Osteocyte (in vitro differentiated cells): ENCODE results near the gene ZDHHC9. TPM values are rescaled to one million over a fixed set of nuclear protein-coding genes. Genes with fewer than 3 reads are reported as not detected.

Source experiments
- DNase-seq: peaks from one replicate; pipeline ENCODE4 v3.0.0; 2021; ENCODE audit warnings: mixed read lengths; ENCODE audit not compliant: unreplicated experiment; ENCODE audit errors: extremely low spot score
- H3K27ac Mint-ChIP-seq: one replicate; pipeline ENCODE4 v1.8.0; 2021; ENCODE audit warnings: mild to moderate bottlenecking, mixed read lengths; ENCODE audit not compliant: unreplicated experiment
- H3K27me3 Mint-ChIP-seq: one replicate; pipeline ENCODE4 v1.8.0; 2021; ENCODE audit warnings: mixed read lengths; ENCODE audit not compliant: unreplicated experiment
- H3K36me3 Mint-ChIP-seq: one replicate; pipeline ENCODE4 v1.8.0; 2021; ENCODE audit warnings: mixed read lengths; ENCODE audit not compliant: unreplicated experiment
- H3K4me1 Mint-ChIP-seq: one replicate; pipeline ENCODE4 v1.8.0; 2021; ENCODE audit warnings: mixed read lengths; ENCODE audit not compliant: unreplicated experiment
- H3K4me3 Mint-ChIP-seq: one replicate; pipeline ENCODE4 v1.8.0; 2021; ENCODE audit warnings: mild to moderate bottlenecking, moderate library complexity, mixed read lengths; ENCODE audit not compliant: unreplicated experiment
- H3K9me3 Mint-ChIP-seq: one replicate; pipeline ENCODE4 v1.8.0; 2021; ENCODE audit warnings: mixed read lengths; ENCODE audit not compliant: unreplicated experiment
- total RNA-seq: library from RNA; stranded (reverse); gene quantifications from 2 replicates; pipeline ENCODE4 v1.2.1, GENCODE V29; 2021
- TF ChIP-seq, protein P1 (sequence below): fragments of 200-600 bp; sonication (generic); IDR thresholded peaks from 2 replicates; pipeline ENCODE4 v1.5.0; 2021; ENCODE audit warnings: antibody characterized with exemption, mild to moderate bottlenecking, moderate library complexity

The ZDHHC9 gene
- total RNA-seq, 1 donor from 2014 or later: 32.2 TPM

DNA sequence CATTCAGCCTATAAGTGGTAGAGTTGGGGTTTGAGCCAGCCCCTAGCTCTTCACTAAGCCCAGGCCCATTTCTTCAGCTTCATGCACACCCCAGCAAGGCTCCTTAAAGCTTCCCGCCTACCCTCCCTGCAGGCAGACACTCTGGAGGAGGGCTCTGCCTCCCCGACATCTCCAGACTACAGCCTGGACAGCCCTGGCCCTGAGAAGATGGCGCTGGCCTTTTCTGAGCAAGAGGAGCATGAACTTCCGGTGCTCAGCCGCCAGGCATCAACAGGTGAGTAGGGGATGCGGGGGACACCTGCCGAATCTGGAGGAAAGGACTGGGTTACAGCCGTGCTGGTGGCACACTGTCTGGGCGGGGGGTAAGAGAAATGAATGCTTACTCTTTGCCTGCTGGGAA, 52.9 kb downstream of the ZDHHC9 start:
- H3K4me1 Mint-ChIP-seq: no peaks in the 10 kb centered on the region
- no peak overlapping the region for H3K4me3 Mint-ChIP-seq
- H3K27me3 Mint-ChIP-seq: no peaks in the 10 kb centered on the region
- H3K27ac Mint-ChIP-seq: no peak overlapping the region
- no peaks in the 10 kb centered on the region for H3K36me3 Mint-ChIP-seq
- TF ChIP-seq, protein P1, sequence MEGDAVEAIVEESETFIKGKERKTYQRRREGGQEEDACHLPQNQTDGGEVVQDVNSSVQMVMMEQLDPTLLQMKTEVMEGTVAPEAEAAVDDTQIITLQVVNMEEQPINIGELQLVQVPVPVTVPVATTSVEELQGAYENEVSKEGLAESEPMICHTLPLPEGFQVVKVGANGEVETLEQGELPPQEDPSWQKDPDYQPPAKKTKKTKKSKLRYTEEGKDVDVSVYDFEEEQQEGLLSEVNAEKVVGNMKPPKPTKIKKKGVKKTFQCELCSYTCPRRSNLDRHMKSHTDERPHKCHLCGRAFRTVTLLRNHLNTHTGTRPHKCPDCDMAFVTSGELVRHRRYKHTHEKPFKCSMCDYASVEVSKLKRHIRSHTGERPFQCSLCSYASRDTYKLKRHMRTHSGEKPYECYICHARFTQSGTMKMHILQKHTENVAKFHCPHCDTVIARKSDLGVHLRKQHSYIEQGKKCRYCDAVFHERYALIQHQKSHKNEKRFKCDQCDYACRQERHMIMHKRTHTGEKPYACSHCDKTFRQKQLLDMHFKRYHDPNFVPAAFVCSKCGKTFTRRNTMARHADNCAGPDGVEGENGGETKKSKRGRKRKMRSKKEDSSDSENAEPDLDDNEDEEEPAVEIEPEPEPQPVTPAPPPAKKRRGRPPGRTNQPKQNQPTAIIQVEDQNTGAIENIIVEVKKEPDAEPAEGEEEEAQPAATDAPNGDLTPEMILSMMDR: no peak
- H3K9me3 Mint-ChIP-seq: no peaks in the 10 kb centered on the region
- no peak for DNase-seq

DNA sequence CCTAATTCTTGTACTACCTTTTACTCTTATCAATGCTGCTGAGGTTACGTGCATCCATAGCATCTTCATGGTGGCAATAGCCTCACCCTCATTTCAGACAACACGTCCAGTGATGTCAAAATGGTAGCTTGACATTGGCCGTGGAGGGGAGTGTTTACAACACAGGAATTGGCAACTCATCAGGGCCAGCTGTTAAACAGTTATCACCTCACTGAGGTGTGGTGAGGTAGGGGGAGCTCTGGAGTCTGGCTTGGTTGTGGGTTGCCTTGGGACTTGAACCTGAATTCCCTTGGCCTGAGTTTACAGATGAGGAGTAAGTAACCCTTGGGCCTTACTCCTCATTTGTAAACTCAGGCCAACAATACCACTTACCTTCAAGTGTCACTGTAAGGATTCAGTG, 53.5 kb downstream of the ZDHHC9 start:
- no peak for DNase-seq
- H3K27me3 Mint-ChIP-seq: no peaks in the 10 kb centered on the region
- H3K4me1 Mint-ChIP-seq: no peaks in the 10 kb centered on the region
- no peaks in the 10 kb centered on the region for H3K36me3 Mint-ChIP-seq
- TF ChIP-seq, protein P1: no peak
- no peak overlapping the region for H3K4me3 Mint-ChIP-seq
- no peak overlapping the region for H3K27ac Mint-ChIP-seq
- no peaks in the 10 kb centered on the region for H3K9me3 Mint-ChIP-seq

DNA sequence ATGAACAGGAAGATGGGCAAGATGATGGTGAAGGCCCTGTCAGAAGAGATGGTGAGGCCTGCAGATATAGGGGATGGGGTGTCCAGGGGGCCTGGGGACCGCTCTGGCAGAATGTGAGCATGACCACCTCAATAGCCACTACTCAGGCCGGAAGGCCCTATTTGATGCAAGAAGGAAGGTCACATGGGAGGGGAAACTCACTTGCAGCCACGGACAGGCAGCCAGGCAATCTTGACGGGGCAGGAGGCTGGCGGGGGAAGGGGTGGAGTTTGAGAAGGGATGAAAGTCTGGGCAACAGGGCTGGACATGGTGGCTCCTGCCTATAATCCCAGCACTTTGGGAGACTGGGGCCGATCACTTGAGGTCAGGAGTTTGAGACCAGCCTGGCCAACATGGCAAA, 55.2 kb downstream of the ZDHHC9 start:
- H3K27me3 Mint-ChIP-seq: no peaks in the 10 kb centered on the region
- TF ChIP-seq, protein P1: no peak
- no peaks in the 10 kb centered on the region for H3K9me3 Mint-ChIP-seq
- H3K27ac Mint-ChIP-seq: no peak overlapping the region
- no peaks in the 10 kb centered on the region for H3K36me3 Mint-ChIP-seq
- H3K4me3 Mint-ChIP-seq: no peak overlapping the region
- no peak for DNase-seq
- no peaks in the 10 kb centered on the region for H3K4me1 Mint-ChIP-seq

DNA sequence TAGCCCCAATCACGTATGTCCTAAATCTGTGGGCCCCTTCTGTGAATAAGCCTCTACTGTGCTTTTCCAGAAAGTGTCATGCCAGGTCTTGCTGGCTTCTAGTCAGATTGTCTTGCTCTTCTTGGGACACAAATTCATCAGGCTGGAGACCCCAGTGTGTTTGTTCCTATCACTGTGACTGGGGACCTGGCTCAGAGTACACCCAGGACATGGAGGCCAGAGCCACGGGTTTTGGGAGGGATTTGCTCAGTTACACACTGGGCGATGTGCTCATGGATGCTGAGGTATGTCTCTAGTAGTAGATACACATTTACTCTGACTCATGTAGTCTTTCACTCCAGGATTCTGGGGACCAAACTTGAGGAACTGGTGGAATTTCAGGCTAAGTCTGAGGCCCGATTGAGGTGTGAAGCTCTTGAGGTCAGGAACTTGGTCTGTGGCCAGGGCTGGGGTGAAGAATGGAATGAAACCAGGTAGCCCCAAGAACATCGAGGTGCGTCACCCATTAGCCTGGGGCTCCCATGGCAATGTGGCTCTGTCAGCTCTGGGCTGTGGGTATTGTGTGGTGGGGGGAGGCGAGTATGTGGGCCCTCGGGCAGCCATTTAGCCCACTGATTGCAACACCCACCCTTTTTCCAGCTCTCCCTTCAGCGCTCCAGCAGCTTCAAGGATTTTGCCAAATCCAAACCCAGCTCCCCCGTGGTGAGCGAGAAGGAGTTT, 56.2 kb downstream of the ZDHHC9 start:
- TF ChIP-seq, protein P1: no peak
- Mint-ChIP-seq H3K27me3 (no peaks in the 10 kb centered on the region), H3K36me3 (no peaks in the 10 kb centered on the region), H3K4me3 (no peak overlapping the region), H3K9me3 (no peaks in the 10 kb centered on the region), H3K27ac (no peak overlapping the region), H3K4me1 (no peaks in the 10 kb centered on the region)
- no peak for DNase-seq

DNA sequence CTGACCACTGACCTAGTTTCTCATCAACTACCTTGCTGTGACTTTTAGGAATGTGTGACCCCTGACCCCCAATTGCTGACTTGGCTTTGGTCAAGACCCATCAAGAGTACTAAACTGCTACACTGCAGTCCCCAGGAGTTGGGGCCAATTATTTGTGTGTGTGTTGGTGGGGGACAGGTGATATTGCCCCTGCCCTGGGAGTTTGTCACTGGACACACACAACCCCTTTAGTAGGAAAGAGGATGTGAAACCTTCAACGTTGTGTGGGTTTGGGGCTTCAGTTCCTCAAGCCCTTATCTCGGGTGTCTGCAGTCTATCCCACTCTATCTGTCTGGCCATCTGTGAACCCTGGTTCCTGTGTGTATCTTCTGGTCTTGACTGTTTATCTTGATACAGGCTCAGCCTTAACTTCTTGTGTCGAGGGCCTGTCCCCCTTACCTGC, 57.5 kb downstream of the ZDHHC9 start:
- no peak overlapping the region for H3K4me3 Mint-ChIP-seq
- TF ChIP-seq, protein P1: no peak
- no peaks in the 10 kb centered on the region for H3K4me1 Mint-ChIP-seq
- H3K27me3 Mint-ChIP-seq: no peaks in the 10 kb centered on the region
- H3K36me3 Mint-ChIP-seq: no peaks in the 10 kb centered on the region
- no peaks in the 10 kb centered on the region for H3K9me3 Mint-ChIP-seq
- no peak for DNase-seq
- H3K27ac Mint-ChIP-seq: no peak overlapping the region
